Measurements from ENCODE around the gene ARHGEF26.

- TF ChIP-seq POLR2A (IDR thresholded peaks at IDR 0.05; ENCODE audit: low read depth) (no peak), POLR2AphosphoS5 (IDR thresholded peaks at IDR 0.05) (no peak), EP300 (IDR thresholded peaks at IDR 0.05) (no peak)
- TF ChIP-seq, protein P1, sequence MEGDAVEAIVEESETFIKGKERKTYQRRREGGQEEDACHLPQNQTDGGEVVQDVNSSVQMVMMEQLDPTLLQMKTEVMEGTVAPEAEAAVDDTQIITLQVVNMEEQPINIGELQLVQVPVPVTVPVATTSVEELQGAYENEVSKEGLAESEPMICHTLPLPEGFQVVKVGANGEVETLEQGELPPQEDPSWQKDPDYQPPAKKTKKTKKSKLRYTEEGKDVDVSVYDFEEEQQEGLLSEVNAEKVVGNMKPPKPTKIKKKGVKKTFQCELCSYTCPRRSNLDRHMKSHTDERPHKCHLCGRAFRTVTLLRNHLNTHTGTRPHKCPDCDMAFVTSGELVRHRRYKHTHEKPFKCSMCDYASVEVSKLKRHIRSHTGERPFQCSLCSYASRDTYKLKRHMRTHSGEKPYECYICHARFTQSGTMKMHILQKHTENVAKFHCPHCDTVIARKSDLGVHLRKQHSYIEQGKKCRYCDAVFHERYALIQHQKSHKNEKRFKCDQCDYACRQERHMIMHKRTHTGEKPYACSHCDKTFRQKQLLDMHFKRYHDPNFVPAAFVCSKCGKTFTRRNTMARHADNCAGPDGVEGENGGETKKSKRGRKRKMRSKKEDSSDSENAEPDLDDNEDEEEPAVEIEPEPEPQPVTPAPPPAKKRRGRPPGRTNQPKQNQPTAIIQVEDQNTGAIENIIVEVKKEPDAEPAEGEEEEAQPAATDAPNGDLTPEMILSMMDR (IDR thresholded peaks at IDR 0.05): no peak
These were observed 15.8 kb upstream of the ARHGEF26 start for GRCh38 chr3:154105218-154105975.
